Renal cortex interstitium (tissue), 11 donors: Measurements from ENCODE around the gene FIGNL2. TPM values are rescaled to one million over a fixed set of nuclear protein-coding genes. Genes with fewer than 3 reads are reported as not detected.

Experiments used
- DNase-seq, 11 donors: peaks; one replicate each; pipeline ENCODE4 v3.0.0-alpha.2; 2013; ENCODE audit warnings: low read depth in 9 of 11, low spot score in 4 of 11; ENCODE audit errors: extremely low read depth in 1 of 11
- polyA plus RNA-seq, 3 donors: library from polyadenylated mRNA; unstranded; fragments of 120-200 nt; gene quantifications; one replicate each; pipeline ENCODE4 v1.2.1, GENCODE V29; 2013; ENCODE audit not compliant: insufficient read length in 3 of 3

Gene FIGNL2
- polyA plus RNA-seq, 3 donors: 3.0 to 6.0 (median 4.5) TPM

DNA sequence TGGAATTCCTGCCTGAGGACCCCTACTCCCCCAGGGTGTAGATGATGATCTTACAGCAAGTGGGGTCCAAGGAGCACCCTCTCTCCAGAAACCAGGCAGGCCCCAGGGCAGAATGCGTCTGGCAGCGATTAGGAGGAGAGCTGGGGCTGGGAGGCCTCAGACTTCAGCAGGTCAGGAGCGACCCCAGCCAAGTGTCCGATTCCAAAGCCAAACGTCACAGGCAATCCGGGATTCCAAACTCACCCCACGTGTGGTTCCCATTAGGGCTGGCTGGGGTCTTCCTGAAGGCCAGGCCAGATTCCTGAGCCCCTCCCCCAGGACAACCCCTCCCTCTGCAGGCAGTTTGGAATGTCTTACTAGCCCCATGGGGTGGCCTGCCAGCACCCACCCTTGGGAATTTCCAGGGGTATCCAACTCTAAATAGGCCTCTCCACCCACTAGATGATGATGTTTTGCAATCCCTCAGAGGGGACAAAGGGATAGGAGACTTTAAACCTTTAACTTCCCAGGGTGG is 17.3 kb upstream of the FIGNL2 start:
- no peak for DNase-seq

DNA sequence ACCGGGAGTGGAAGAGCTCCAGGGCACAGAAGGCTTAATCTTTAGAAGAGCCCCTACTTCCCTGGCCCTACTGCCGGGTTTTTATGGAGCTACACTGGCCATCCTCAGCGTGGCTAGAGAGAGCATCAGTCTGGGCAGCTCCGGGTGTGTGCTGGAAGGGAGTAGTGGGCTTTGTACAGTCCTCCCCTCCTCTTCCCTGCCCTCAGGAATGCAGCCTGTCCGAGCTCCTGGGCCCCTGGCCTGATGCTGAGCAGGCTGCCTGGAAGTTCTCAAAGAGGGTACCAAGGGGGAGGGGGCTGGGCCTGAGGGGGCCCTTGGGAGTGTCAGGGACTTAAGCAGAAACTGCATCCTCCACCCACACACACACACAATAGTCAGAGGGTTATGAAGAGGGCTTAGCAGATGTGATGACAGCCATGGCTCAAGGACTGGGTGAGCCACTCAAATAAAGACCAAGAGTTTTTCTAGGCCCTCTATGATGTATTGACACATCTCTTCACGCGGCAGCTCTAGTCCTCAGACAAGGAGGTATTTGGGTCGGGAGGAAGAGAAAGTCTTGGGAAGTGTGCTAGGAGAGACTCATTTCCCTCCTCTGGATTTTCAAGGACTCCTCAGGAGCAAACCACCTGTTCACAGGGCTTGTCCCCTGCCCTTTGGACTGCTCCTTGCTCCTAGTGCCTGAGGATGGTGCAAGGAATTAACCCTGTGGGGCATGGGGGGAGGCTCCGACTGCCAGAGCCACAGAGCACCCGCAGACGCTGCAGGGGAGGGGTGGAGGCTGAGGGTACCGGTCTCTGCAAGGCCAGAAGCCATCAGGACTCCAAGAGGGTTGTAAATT is 16.5 kb upstream of the FIGNL2 start:
- DNase-seq: no peak

DNA sequence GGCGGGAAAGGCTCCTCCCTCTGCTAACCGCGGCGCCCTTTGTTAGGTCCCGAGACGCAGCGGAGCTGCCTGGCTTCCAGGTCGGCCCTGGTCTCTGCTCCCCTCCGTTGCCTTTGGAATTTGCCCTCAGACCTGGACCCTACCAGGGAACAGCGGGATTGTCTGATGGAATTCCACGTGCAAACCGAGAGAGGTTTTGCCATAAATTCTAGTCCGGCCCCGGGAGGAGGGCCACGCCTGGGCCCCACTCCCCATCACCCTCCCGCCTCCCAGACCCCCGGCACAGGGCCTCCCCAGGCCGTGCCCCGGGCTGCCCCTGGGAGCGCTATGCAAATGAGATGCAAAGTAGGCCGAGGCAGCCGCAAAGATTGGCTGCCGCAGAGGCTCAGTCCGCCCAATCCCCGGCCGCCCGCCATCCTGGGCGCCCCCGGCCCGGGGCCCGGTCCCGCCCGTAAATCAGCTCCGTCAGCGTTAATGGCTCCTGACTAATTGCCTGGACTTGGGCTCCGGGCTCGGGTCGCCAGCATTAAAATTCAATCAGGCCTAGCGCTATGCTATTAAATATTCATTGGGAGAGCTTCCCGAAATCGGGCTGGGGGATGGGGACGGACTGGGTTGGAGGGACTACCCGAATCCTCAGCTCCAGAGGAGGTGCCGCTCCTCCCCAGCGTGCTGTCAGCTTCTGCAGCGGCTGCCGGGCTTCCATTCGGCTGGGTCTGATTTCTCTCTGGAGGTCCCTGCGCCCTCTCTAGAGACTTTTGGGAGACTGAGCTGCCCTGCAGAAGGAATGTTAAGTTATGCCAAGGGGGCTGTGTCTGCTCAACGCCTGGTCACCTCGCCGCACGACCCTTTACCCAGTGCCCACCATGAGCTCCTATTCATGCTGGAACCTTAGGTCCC is 15.7 kb upstream of the FIGNL2 start:
- peak in 6 of 11 donors; percentile 78 to 89 (median 85) for DNase-seq

DNA sequence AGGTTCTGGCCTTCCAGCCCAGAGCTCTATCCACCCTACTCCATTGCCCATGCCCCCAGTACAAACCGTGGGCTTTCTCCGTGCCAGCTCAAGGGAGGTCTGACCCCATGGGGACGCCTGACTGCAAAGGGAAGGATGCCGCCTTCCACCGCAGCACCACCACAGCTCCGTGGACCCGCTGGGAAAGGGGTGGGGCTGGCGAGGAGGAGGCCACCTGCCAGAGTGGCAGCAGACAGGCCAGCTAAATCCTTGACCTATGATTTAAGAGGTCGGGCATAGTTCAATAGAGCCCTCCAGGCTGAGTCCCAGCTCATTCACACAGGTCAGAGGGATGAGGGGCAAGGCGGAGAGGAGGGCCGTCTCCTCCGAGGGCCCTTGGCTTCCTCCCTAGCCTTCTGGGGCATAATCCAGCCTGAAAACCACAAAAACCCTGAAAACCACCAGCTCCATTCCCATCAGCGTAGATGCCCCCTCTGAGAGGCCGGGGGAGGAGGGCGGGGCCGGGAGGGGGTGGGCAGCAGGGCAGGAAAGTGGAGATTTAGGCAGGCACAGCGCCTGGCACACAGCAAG is 14.9 kb upstream of the FIGNL2 start:
- no peak for DNase-seq

DNA sequence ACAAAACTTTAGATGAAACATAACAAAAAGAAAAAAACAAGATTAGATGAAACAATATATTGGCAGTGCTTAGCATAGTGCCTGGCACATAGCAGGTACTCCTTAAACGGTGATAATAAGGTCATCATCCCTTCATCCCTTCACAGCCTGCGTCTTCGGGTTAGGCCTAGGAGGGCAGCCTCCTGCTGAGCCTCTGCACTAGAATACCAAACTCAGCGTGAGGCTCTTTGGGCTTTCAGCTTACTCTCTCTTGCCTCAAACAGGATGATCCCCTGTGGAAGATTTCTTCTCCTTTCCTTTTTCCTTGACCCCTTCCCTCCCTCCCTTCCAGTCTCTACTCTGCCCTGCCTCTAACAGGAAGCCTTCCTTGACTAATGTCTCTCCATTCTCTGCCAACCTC is 14.4 kb upstream of the FIGNL2 start:
- DNase-seq: no peak

DNA sequence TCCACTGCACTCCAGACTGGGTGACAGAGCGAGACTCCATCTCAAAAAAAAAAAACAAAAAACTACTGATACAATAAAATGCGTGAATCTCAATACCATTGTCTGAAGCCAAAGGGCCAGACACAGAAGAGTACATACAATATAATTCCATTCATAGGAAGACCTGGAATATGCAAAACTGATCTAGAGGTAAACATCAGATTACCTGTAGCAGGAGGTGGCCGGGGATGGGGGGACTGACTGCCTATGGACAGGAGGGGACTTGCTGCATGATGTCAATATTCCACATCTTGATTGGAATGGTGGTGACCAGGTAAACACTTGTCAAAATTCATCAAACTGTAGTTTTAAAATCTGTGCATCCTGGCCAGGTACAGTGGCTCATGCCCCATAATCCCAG is 12.5 kb upstream of the FIGNL2 start:
- no peak for DNase-seq

DNA sequence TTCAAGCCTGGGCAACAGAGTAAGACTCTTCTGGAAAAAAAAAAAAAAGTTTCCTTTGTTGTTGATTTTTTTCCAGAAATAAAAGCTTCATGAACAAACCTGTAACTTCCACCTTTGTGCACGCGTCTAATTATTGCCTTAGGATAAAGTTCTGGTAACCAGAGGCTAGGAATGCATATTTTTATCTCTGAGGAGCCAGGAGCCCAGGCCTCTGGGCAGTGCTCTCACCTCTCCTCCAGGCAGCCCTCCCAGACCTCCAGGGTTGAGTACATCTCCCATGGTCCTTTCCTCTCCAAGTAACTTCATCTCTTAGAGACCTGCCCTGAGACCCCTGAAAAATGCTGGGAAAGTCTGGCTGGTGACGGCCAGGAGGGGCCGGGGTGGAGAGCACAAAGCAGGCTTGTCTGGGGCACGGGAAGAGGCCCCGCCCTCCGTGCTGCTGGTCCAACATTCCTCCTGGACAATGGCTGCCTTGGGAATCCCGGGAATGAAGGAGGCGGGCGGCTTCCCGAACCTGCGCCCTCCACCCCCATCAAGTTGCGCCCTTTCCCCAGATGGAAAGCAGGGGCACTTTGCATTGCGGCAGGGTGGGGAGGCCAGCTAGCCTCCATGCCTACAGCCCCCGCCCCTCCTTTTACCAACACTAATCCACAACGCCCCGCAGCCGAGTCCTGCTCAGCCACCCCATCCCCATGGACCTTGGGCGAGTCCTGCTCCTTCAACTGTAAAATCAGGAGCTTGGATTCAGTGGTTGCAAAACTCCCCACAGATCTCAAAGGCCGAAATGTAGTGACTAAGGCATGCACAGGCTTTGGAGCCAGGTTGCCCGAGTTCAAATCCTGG is 7.3 kb upstream of the FIGNL2 start:
- DNase-seq: no peak

DNA sequence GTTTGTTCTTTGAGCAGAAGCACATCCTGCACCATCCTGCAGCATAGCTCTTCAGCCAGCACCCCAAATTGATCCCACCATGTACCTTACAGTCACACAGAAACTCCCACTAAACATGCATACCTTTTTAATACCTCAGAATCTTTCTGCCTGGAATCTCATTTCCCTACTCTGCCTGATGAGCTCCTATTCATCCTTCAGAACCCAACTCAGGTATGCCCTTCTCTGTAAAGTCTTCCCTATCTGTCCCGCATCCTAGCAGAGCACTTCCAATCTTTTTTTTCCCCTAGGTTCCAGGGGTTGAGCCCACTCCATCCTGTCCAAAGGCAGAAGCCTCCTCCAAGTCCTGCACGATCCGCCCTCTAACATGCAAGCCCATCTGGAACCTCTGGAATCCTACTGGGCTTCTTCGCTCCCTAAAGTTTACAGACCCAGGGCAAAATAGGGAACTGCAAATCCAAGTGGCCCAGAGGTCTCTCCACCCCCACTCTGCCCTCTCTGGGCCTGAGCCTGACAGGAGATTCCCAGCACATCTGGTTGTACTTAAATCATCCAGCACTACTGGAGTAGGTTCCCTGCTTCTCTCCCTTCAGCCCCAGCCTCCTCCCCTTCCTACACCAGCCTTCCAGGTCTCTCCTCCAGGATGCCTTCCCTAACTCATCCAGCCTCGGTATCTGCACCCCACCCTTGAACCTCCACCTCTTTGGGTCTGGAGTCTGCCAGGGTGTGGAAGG is 4.1 kb upstream of the FIGNL2 start:
- DNase-seq: no peak

DNA sequence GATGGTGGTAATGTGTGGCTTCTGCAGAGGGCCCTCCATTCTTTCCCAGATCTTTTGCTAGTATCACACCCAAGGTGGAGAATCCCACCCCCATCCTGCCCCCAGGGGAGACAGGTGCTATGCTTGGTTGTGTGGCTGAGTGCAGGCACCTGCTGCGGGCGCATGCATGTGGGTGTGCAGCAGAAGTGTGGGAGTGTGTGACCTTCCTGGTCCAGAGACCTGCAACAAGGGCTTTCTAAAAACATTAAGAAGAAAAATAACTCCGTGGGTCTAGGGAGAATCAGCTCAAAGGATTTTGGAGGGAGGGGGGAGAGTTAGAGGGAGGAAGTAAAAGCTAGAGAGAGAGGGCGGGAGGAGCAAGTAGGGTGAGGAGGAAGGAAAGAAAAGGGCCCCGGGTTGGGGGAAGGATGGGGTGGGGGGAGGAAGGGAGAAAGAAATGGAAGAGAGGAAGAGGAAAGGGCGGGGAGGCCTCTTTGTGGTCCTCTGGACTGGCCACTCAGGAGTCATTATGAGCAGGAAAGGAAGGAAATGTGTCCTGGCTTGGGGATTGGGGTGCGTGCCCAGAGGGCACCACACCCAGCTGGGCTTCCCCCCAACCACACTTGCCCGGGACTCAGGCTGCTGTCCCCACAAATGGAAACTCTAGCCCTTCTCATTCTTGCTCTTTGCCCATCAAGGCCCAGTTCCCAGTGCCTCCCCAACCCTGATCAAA is 3.1 kb upstream of the FIGNL2 start:
- DNase-seq: no peak

DNA sequence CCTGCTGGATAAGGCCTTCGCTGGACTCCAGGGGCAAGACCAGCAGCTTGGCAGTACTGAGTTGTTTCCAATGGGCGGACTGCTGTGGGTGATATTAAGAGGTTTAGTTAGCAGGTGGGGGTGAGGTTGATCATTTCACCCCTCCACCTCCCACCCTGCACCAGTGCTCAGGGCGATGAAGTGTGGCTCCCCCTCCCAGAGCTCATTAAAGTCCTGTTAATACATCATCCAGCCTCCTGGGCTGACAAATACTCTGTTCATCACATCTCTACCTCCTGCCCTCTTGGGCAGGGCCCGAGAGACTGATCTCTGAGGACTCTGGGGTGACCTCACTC is 2.4 kb upstream of the FIGNL2 start:
- no peak for DNase-seq

DNA sequence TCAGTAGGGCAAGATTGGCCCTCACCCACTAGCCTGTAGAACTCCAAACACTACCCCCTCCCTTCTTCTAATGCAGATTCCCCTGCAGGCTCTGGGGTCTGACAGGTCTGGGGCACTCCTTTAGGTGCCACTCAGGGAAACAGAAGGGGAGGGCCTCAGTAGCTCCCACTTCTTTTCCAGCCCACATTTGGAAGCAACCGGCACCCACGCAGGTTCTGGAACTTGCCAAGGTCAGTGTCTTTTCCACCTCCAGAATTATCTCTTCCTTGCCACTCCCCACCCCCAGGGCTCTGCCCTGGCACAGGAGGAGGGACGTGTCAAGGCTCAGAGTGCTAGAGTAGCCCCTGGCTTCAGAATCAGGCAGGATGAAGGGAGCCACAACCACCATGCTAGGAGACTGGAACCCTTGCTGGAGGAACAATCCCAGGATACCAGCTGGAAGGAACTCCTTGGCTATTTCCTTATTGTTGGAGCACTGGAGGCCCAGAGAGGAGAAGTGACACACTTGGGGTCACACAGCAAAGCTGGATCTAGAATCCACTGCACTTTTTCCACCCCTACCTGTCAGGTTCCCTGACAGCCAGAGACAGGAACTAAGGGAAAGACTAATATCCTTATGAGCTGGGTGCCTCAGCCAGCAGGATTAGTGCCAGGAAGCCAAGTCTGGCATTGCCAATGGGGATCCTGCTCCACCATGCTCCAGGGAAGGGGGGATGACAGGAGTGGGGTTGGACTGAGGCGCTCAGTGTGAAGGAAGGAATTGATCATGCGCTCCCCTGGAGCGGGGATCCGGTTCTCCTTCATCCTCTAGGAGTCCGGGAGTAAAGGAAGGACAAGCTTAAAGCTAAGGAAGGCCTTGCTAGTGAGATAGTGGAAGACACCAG is 1.8 kb upstream of the FIGNL2 start:
- DNase-seq: no peak

DNA sequence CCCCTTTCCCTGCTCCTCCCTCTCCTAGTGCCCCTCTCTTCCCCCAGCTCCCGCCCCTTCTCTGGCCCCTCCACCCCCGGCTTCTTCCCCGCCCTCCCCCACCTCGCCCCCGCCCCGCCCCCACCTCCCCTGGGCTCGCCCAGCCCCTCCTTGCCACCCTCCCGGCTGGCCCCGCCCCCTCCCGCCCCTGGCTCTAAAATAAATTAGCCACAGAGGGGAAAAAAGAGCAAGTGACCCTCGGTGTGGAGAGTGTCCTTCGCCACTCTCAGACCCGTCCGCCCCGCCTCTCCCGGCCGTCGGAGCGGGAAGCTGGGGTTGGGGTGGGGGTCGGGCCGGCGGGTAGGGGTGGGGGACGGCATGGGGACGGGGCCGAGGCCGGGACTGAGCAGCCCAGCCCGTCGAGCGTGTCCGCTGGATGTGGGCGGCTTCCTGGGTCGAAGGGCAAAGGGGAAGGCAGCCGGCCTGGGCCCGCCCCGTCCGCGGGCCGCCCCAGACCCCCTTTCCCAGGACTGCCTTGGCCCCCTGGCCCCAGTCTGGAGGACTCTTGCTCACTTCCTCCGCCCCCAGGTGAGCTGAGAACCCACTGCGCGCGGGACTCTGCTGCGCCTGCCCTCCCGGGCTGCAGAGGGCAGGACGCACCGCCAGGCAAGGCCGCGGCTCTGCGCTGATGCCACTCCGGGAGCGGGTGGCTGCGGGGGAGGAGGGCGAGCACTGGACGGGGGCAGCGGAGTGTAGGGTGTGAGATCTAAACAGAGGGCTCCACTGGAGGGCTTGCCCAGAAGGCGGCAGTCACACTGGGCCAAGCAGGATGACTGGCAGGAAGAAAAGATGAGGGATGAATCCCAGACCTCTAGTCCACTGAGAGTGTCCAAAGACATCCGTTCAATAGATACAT is 570 bp upstream of the FIGNL2 start:
- no peak for DNase-seq

DNA sequence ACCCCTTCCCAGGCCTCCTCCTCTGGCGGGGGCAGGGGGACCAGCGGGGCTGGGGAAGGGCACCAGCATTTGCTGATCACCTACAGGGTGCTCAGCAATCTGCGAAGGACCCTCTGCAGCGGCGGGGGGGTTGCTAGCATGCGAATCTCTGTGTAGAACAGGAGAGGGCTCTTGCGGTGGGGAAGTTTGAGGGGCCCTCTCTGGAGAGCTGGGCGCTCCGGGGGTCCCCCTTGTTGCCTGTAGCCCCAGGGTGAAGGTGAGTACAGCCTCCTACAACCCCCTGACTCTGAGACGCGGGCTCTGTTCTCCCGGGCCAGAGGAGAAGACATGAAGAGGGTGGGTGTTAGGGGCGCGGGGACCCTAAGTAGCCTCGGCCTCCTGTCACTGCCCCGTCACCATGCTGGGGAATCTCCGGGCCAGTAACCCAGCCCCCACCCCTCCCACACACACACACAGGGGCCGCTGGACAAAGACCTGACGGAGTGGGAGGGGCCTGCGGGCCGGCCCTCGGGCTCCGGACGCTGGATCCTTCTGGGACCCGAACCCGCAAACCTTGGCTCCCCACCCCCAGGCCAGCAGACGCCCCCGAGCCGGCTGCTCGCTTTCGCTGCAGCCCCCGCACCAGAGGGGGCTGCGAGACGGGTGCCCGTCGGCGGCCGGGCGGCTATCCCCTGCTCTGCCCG is 734 bp downstream of the FIGNL2 start:
- DNase-seq: no peak

DNA sequence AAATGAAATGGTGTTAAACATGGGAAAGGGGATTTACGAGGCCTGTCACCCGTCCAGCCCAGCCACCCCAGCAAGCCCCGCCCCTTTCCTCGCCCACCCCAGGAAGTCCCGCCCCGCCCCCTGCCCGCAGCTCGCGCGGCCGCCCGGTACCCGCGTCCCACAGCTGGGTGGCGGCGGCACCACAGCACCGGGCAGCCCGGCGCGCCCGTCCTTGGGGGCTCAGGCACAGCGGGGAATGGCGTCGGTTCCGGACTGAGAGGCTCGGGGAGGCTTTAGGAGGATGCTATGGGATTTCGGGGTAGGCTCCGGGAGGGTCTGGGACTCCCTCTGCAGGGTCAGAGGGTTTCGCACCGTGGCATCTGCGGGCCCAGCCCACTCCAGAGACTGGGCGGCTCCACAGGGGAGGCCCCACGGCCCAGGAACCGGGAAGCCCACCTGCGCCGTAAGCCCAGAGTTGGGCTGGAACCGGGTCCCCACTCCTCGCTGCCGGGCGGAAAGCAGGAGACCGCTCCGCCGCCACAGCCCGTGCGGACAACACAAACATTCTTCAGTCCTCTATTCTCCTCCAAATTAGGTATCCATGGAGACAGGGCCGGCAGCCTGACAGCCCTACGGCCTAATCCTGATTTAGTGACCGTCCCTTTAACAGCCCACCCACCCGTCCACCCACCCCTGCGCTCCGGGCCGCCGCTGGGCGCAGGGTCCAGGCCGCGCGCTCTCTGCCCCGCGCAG is 1.4 kb downstream of the FIGNL2 start:
- DNase-seq: peak in 1 of 11 donors; percentile 52

DNA sequence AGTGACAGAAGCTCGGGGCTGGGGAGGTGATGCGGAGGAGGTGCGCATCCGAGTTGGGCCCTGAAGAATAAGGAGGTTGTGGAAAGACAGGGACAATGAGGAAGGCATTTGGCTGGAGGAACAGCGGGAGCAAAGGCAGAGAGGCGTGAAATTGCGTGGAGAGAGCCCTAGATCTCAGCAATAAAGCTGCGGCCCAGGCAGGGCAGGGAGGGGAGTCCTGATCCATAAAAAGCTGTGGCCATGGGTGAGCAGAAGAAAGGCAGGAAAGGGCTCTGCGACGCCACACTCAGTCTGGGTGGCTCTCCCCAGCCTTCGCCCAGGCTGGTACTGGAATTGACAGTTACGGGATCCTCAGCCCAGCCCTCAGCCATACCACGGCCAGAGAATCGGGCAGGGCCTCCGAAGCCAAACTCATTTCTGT is 2.2 kb downstream of the FIGNL2 start:
- no peak for DNase-seq
